HepG2 (cell line): ENCODE measurements around the gene MDH1B. TPM values are rescaled to one million over a fixed set of nuclear protein-coding genes. Genes with fewer than 3 reads are reported as not detected.
A peak's percentile ranks its signal among the peaks of the same experiment; 100 is the strongest.

Source experiments
- AFF4 ChIP-seq: sonication (generic); formaldehyde crosslinking; IDR thresholded peaks from 2 replicates; pipeline ENCODE4 v1.4.0; 2020; ENCODE audit warnings: missing genetic modification reagents
- BCL3 ChIP-seq: sonication (generic); formaldehyde crosslinking; IDR thresholded peaks from 2 replicates; pipeline ENCODE4 v1.5.1; 2020; ENCODE audit warnings: mild to moderate bottlenecking, missing genetic modification reagents, moderate library complexity
- CTCF ChIP-seq: sonication (generic); formaldehyde crosslinking; IDR thresholded peaks from 2 replicates; pipeline ENCODE4 v1.5.0; 2020; ENCODE audit warnings: mild to moderate bottlenecking, missing genetic modification reagents, moderate library complexity
- FOXK1 ChIP-seq: sonication (generic); formaldehyde crosslinking; IDR thresholded peaks from 2 replicates; pipeline ENCODE4 v1.4.0; 2020; ENCODE audit warnings: low read depth, missing genetic modification reagents, borderline replicate concordance
- MIXL1 ChIP-seq: IDR thresholded peaks from 2 replicates; pipeline ENCODE4 v1.6.1; 2016
- MLLT10 ChIP-seq: sonication (generic); formaldehyde crosslinking; IDR thresholded peaks from 2 replicates; pipeline ENCODE4 v1.4.0; 2020; ENCODE audit warnings: missing genetic modification reagents
- NCOA5 ChIP-seq: sonication (generic); formaldehyde crosslinking; IDR thresholded peaks from 2 replicates; pipeline ENCODE4 v1.4.0; 2020; ENCODE audit warnings: missing genetic modification reagents
- NPAS2 ChIP-seq: sonication (generic); formaldehyde crosslinking; IDR thresholded peaks from 2 replicates; pipeline ENCODE4 v1.8.0; 2022; ENCODE audit warnings: mild to moderate bottlenecking, missing genetic modification reagents, borderline replicate concordance
- RFXANK ChIP-seq: IDR thresholded peaks from 2 replicates; pipeline ENCODE4 v1.6.1; 2016
- RNF2 ChIP-seq: fragments of 450-650 bp; conservative IDR thresholded peaks from 2 replicates; pipeline ENCODE4 v1.6.1; 2016; ENCODE audit warnings: low read depth
- SMYD3 ChIP-seq: sonication (generic); formaldehyde crosslinking; IDR thresholded peaks from 2 replicates; pipeline ENCODE4 v1.8.1; 2023; ENCODE audit warnings: mild to moderate bottlenecking, missing genetic modification reagents
- TEAD2 ChIP-seq: sonication (generic); formaldehyde crosslinking; IDR thresholded peaks from 2 replicates; pipeline ENCODE4 v1.9.0; 2021; ENCODE audit warnings: missing genetic modification reagents
- TIGD3 ChIP-seq: sonication (generic); formaldehyde crosslinking; IDR thresholded peaks from 2 replicates; pipeline ENCODE4 v1.5.1; 2020; ENCODE audit warnings: mild to moderate bottlenecking, missing genetic modification reagents, borderline replicate concordance
- TRIM22 ChIP-seq: fragments of 450-650 bp; IDR thresholded peaks from 2 replicates; pipeline ENCODE4 v1.6.1; 2017
- ZMAT3 ChIP-seq: sonication (generic); formaldehyde crosslinking; conservative IDR thresholded peaks from 2 replicates; pipeline ENCODE4 v1.7.0; 2021; ENCODE audit warnings: missing genetic modification reagents
- ZNF24 ChIP-seq: fragments of 450-650 bp; IDR thresholded peaks from 2 replicates; pipeline ENCODE4 v1.6.1; 2017; ENCODE audit warnings: antibody characterized with exemption, mild to moderate bottlenecking
- ZNF3 ChIP-seq: IDR thresholded peaks from 2 replicates; pipeline ENCODE4 v1.7.0; 2017; ENCODE audit warnings: inconsistent platforms
- ZNF44 ChIP-seq: sonication (generic); formaldehyde crosslinking; IDR thresholded peaks from 2 replicates; pipeline ENCODE4 v1.5.1; 2020; ENCODE audit warnings: mild to moderate bottlenecking, missing genetic modification reagents
- ZNF644 ChIP-seq: IDR thresholded peaks from 2 replicates; pipeline ENCODE4 v1.6.1; 2016; ENCODE audit warnings: low read depth
- ZNF740 ChIP-seq: sonication (generic); formaldehyde crosslinking; IDR thresholded peaks from 2 replicates; pipeline ENCODE4 v1.4.0; 2020; ENCODE audit warnings: missing genetic modification reagents
- polyA plus RNA-seq, 8 experiments: library from polyadenylated mRNA; depleted of rRNA in 3 of 8; stranded (reverse) in 7 of 8; unstranded in 1 of 8; fragments of >200 nt; fragmentation: Illumina TruSeq in 4 of 8; extraction: Trizol in 4 of 8; gene quantifications; 2 replicates each; pipeline versions ENCODE4 v1.2.1 to v1.2.3, GENCODE V29; 2011 to 2016; ENCODE audit warnings: low read depth in 4 of 8, missing spikeins in 1 of 8, mixed read lengths in 1 of 8; ENCODE audit not compliant: insufficient read depth in 1 of 8
- total RNA-seq, 5 experiments: library from RNA; depleted of rRNA; stranded (reverse); fragments of >200 nt; fragmentation: Illumina TruSeq; extraction: Trizol; gene quantifications; 2 replicates each; pipeline ENCODE4 v1.2.3, GENCODE V29; 2016; ENCODE audit warnings: low read depth in 1 of 5

MDH1B gene
- total and polyA plus RNA-seq, 2 of the 13 experiments (the other 11 are each of a cell fraction or from before 2014, with no cell fraction given), result 0.17 to 0.86 TPM

- TF ChIP-seq CTCF (CRISPR knock-in tag) (no peak), RNF2 (peak; percentile 96), NPAS2 (no peak), ZNF24 (peak; percentile 64; the same call in 1 of the 2 replicates), BCL3 (CRISPR knock-in tag) (no peak; the same call in 1 of the 2 replicates), MIXL1 (CRISPR knock-in tag) (peak; percentile 55; the same call in 1 of the 2 replicates), FOXK1 (CRISPR knock-in tag) (peak; percentile 85; the same call in 1 of the 2 replicates), TIGD3 (no peak; the same call in 1 of the 2 replicates), ZMAT3 (0 out of 2 replicates have a peak, but pooled peaks have one; percentile 8), MLLT10 (CRISPR knock-in tag) (no peak), ZNF3 (CRISPR knock-in tag) (no peak), RFXANK (CRISPR knock-in tag) (peak; percentile 79; the same call in 1 of the 2 replicates), ZNF740 (CRISPR knock-in tag) (no peak), ZNF644 (CRISPR knock-in tag) (peak; percentile 21; the same call in 1 of the 2 replicates), NCOA5 (no peak), ZNF44 (CRISPR knock-in tag) (peak; percentile 90; the same call in 1 of the 2 replicates), TEAD2 (CRISPR knock-in tag) (no peak), SMYD3 (peak; percentile 88), TRIM22 (no peak), AFF4 (CRISPR knock-in tag) (no peak)
These were observed at the start of gene MDH1B, which contains the start of gene FASTKD2 (continued) for GRCh38 chr2:206765242-206766056.
